ENCODE results near the gene MYO1B. TPM values are rescaled to one million over a fixed set of nuclear protein-coding genes. Genes with fewer than 3 reads are reported as not detected.

Gene MYO1B
- total and polyA plus RNA-seq, 2 of the 8 experiments (the other 6 are each of a cell fraction or from before 2014, with no cell fraction given) = 15.5 to 61.2 TPM

- TF ChIP-seq ZNF274 (IDR thresholded peaks at IDR 0.05; ENCODE audit: borderline replicate concordance, extremely low read depth, low read length) (no peak), SAP30 (IDR thresholded peaks at IDR 0.05; ENCODE audit: insufficient read depth, insufficient replicate concordance, low read length) (no peak)
Measured at GRCh38 chr2:191384829-191385228, 139.6 kb downstream of the MYO1B start (continued).

Measured in H1 (cell line).